Cardiac fibroblast (primary cell): ENCODE results near the gene TMEM252.

ENCODE experiments used
- DNase-seq, 2 donors: peaks; one replicate each; pipeline versions ENCODE4 v3.0.0 to v3.0.0-alpha.2; 2010; ENCODE audit warnings: low read depth in 2 of 2
- H3K4me3 ChIP-seq, 2 donors: replicated peaks in 1 of 2; 1 replicate in 1 of 2; 2 replicates in 1 of 2; pipeline ENCODE4 v1.5.1; 2011; ENCODE audit warnings: low read depth in 2 of 2, low read length in 2 of 2, mild to moderate bottlenecking in 2 of 2, moderate library complexity in 1 of 2
- TF ChIP-seq, protein P1 (sequence below): IDR thresholded peaks from one replicate; pipeline ENCODE4 v1.5.1; 2011; ENCODE audit warnings: low read depth, mild to moderate bottlenecking, low read length, inconsistent platforms

Gene TMEM252

DNA sequence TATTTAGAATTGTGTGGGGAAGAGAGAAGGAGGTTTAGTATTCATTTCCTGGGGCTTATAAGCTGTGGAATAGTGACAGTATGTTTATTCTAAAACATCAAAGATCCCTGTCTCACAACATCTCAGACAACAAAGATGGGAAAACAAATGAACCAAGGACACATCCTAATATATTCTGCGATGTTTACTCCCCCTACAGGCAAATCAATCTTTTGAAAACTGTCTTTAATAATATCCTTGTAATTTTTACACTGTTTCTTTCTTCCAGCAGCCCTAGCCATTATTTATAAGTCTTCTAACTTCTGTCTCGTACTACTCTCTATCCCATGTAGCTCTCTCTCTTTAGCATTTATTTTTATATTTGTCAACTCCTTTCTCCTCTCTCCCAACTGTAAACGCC, 33.5 kb upstream of the TMEM252 start:
- no peak overlapping the region for H3K4me3 ChIP-seq
- DNase-seq: peak in 1 of 2 donors; percentile 19
- TF ChIP-seq, protein P1, sequence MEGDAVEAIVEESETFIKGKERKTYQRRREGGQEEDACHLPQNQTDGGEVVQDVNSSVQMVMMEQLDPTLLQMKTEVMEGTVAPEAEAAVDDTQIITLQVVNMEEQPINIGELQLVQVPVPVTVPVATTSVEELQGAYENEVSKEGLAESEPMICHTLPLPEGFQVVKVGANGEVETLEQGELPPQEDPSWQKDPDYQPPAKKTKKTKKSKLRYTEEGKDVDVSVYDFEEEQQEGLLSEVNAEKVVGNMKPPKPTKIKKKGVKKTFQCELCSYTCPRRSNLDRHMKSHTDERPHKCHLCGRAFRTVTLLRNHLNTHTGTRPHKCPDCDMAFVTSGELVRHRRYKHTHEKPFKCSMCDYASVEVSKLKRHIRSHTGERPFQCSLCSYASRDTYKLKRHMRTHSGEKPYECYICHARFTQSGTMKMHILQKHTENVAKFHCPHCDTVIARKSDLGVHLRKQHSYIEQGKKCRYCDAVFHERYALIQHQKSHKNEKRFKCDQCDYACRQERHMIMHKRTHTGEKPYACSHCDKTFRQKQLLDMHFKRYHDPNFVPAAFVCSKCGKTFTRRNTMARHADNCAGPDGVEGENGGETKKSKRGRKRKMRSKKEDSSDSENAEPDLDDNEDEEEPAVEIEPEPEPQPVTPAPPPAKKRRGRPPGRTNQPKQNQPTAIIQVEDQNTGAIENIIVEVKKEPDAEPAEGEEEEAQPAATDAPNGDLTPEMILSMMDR: peak; percentile 18

DNA sequence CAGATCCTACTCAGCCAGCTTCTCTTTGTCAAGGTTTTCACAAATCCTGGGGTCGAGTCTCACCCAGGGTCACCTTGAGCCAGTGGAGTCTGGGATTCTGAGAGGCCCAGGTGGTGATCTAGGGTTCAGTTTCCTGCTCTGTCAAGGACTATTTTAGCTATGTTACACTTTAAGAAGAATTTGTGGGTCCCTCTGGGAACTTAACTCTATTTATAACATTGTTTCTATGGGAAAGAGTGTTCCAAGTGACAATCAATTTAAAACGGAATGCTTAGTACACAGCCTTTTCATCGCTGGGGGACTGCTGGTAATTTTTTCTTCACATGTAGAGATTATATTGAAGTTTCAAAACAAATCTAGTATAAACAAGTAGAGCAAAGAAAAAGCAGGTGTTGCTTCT, 26.9 kb upstream of the TMEM252 start:
- no peak overlapping the region for H3K4me3 ChIP-seq
- TF ChIP-seq, protein P1: no peak
- DNase-seq: no peak

DNA sequence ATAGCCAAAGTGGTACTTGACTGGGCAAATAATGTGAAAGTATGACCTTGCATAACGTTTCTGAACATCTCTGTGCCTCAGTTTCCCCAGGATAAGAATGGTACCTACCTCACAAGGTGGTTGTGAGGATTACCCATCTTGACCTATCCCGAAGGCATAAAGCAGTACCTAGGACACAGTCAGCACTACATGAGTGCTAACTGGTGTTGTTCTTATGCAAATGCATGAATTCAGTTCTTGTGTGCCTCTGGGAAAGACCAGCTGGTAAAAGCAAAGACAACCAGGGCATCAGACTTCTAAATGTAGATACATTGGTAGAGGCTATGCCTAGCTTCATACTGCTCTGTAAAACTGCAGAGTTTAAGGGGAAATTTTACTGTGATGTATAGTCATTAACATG, 21.8 kb upstream of the TMEM252 start:
- no peak for DNase-seq
- TF ChIP-seq, protein P1: no peak
- no peak overlapping the region for H3K4me3 ChIP-seq

DNA sequence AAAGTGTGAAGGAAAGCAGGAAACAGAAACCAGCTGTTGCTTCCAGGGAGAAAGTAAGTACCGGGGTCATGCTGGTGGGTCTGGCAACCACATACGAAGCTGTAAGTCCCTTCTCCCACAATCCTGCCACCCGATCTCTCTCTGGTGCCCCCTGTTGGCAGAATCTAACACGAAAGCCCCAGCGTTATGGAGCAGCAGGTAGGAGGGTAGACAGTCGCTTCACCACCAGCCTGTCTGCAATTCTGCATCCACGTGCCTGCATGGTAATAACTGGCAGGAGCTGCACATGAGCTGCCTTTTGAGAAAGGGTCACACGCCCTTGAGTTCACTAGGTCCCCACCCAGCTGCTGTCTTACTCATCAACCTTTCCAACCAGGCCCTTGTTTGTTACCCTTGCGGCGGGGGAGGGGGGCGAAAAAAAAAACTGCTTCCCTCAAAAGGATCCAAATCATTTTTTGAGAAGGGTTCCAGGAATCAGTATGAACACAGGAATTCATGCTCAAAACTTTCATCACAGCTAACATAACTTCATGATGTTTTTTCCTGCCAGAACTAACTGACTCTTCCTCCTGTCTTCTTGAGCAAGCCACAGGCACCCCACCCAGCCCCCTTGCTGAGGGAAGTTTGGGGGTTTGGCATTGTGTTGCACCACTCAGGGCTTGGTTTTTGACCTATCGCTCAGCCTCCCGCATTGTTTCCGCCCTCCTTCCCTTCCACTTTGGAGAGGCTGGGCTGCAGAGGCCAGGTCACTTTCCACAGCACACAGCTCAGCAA, 19.6 kb upstream of the TMEM252 start:
- TF ChIP-seq, protein P1: peak; percentile 43
- DNase-seq: peak; percentile 70 to 92
- no peak overlapping the region for H3K4me3 ChIP-seq

DNA sequence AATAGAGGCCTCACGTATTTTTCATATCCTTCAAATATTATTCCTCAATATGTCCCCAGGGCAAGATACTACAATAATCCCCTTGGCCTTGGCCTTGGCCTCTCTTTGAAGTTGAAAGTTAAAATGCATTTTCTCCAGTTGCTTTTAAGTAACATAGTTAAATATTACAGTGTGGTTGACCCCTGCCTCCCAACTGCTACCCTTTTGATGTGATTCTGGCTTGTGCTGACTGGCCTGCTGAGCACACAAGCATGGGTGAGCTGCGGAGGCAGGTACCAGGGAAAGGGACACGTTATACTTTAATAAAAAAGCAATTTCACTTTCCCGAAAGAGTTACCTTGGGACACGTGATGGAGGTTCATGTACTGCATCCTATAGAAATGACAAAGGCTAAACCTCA, 17.9 kb upstream of the TMEM252 start:
- TF ChIP-seq, protein P1: no peak
- H3K4me3 ChIP-seq: no peak overlapping the region
- DNase-seq: no peak

DNA sequence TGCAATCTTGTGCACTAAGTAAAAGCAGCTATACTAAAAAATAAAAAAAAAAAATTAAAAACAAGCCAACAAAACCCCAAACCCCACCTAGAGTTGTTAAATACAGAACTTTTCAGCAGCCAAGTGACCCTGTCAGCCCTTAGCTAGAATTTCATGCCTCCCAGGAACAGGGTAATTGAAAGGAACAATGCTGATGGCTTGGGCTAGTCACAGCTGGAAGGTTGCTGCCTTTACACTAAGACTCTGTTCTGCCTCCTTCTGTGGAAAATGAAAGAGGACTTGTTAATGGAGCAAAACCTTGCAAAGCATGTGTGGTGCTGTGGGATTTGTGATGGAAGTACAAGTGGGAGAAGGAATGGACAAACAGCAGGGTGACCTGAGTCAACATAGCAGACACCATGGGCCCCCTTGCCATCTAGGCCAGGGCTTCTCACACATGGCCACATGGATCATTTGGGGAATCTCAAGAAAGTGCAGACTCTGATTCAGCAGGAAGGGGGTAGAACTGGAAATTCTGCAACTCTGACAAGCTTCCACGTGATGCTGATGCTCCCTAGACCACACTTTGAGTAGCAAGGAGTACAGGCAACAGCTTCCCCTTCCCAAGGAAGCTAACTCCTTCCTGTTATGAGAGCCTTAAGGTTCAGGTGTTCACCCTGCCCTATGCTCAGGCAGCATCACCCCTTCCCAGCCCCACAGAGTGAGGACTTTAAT, 14.9 kb upstream of the TMEM252 start:
- DNase-seq: no peak
- TF ChIP-seq, protein P1: no peak

More for the DNA sequence above, 14.9 kb upstream of the TMEM252 start:
- no peak overlapping the region for H3K4me3 ChIP-seq
